Measurements from ENCODE around the gene SMPD1.

Gene SMPD1

DNA sequence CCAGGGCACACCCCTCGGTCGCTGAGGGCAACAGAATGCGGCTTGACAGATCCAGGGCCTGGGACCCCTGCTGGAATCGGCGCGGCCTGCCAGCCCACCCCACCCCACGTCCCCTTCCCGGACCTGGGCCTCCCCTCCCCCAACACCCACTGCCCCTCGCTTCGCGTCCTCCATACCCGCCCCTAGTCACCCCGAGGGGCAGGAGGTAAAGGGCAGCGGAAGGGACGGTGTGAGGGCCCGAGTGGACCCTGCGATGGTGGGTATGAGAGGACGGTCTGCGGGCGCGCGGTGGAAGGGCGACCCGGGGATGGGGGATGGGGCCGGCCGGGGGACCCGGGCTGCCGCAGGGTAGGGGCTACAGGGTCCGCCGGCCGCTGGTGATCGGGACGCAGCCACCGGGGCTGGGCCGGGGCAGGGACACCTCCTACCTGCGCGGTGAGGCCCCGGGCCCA is 28.3 kb downstream of the SMPD1 start:
- TF ChIP-seq CTCF (conservative IDR thresholded peaks at IDR 0.05; ENCODE audit: low read depth), result no peak
- no peak for DNase-seq (ENCODE audit: low spot score)
- ChIA-PET POLR2A (ENCODE audit: low non-redundant PET) (no interaction called here), CTCF (interaction anchor here (1.5 kb wide), 1 partner anchor 40 kb away, joined by 4 read pairs; no protein-coding TSS in a partner anchor)
- peak overlapping the region; percentile 56 for H3K27ac ChIP-seq

DNA sequence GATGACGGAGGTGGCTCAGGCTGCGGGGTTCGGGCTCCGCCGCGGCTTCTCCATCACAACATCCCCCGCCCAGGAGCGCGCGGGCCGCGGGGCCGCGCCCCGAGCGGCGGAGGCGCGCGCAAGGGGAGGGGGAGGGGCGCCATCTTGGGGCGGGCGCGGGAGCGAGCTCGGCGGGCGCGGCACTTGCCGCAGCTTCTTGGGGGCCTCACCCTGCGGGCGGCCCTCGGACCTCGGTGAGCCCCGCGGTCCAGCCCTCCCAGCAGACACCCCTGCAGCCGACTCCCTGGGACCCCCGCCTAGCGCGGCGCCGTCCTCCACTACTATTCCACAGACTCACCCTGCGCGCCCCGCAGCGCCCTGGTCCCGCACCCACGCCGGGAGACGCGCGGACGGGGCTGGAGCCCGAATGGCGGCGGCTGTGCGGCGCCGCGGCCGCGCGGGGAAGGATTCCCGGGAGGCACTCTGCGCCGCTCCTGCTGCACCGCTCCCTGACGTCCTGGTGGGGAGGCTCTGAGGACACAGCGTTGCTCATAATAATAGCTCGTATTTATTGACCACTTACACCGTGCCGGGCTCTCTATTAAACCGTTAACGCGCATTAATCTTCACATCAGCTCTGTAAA is 28.8 kb downstream of the SMPD1 start, which contains the start of gene APBB1:
Gene APBB1, minus strand, starts transcription at position 86 of the 623 bp plus-strand sequence. CDS start 7,747 bp downstream, outside the sequence.
- CTCF ChIA-PET, result interaction anchor here (0.8 to 1.5 kb wide), 3 partner anchors 24 to 87 kb away, joined by 3 to 4 read pairs (median 3); no protein-coding TSS in a partner anchor

GRCh38 chr11:6420677-6421076 is 30.4 kb downstream of the SMPD1 start:
- POLR2A ChIA-PET (ENCODE audit: low non-redundant PET), result no interaction called here
- TF ChIP-seq CTCF (conservative IDR thresholded peaks at IDR 0.05; ENCODE audit: low read depth), result no peak
- H3K27ac ChIP-seq, result no peak overlapping the region
- CTCF ChIA-PET, result interaction anchor here (0.7 kb wide), 1 partner anchor 9 kb away, joined by 3 read pairs; no protein-coding TSS in a partner anchor
- DNase-seq (ENCODE audit: low spot score), result no peak

More for the DNA sequence above, 28.8 kb downstream of the SMPD1 start, which contains the start of gene APBB1:
- TF ChIP-seq CTCF (conservative IDR thresholded peaks at IDR 0.05; ENCODE audit: low read depth), result no peak
- POLR2A ChIA-PET (ENCODE audit: low non-redundant PET), result no interaction called here
- H3K27ac ChIP-seq, result peak within 1 kb of the TSS; percentile 56
- DNase-seq (ENCODE audit: low spot score), result peak; percentile 57

DNA sequence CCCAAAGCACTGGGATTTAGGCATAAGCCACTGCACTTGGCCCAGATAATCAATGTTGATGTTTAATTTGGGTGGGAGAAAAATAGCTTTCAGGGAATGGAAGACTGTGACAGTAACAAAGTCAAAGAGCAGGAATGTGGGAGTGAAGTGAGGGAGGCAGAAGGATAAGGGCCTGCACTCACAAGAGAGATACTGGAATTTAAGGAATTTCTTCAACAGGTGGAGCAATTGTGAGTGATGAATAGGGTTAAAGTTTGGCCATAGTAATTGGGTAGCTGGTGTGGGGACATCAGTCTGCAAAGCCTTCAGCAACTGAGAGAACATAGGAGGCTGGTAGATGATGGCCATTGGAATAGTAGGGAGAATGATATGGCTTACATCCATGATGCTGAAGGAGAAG is 37.2 kb downstream of the SMPD1 start:
- no peak for TF ChIP-seq CTCF (conservative IDR thresholded peaks at IDR 0.05; ENCODE audit: low read depth)
- H3K27ac ChIP-seq, result no peak overlapping the region
- POLR2A ChIA-PET (ENCODE audit: low non-redundant PET), result no interaction called here
- DNase-seq (ENCODE audit: low spot score), result no peak
- CTCF ChIA-PET, result interaction anchor here (0.7 to 1.5 kb wide), 2 partner anchors 17 to 206 kb away, joined by 4 to 5 read pairs; no protein-coding TSS in a partner anchor

DNA sequence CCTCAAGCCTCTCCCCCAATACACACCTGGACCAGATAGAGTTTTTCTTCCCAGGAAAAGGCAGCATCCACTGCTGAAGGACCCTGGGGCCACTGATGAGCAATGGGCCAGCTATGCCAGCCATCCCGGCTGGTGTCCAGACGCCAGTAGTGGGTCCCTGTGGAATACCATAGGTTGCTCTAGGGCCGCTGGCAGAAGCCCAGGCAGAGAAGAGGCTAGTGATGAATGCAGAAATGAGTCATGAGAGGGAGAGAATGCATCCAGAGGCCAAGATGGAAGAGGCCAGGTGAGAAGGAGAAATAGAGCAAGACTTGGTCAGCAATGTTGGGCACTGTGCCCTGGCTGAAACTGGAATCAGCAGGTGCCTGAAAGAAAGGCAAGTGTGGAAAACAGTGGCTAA is 41.6 kb downstream of the SMPD1 start:
- DNase-seq (ENCODE audit: low spot score), result peak; percentile 83
- CTCF ChIA-PET, result interaction anchor here (0.6 kb wide), 1 partner anchor 272 kb away, joined by 3 read pairs; no protein-coding TSS in a partner anchor
- POLR2A ChIA-PET (ENCODE audit: low non-redundant PET), result no interaction called here
- H3K27ac ChIP-seq, result no peak overlapping the region
- TF ChIP-seq CTCF (conservative IDR thresholded peaks at IDR 0.05; ENCODE audit: low read depth), result no peak

DNA sequence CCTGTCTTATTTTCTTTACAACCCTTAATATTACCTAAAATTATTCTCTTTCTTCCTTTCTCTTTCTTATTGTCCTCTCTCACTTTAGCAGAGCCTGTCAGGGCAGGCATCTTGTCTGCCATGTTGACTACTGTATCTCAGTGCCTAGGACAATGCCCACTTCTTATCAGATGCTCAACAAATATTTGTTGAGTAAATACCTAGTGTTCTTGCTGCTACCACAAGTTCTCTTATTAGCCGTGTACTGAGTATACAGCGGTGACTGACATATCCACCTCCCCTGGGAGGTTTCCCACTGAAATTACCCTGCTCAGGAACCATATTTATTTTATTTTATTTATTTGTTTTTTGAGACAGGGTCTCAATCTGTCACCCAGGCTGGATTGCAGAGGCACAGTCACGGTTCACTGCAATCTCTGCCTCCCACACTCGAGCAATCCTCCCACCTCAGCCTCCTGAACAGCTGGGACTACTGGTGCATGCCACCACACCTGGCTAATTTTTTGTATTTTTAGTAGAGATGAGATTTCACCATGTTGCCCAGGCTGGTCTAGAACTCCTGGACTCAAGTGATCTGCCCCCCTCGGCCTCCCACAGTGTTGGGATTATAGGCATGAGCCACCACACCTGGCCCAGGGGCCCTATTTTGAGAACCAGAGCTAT is 43.9 kb downstream of the SMPD1 start:
- no peak for TF ChIP-seq CTCF (conservative IDR thresholded peaks at IDR 0.05; ENCODE audit: low read depth)
- POLR2A ChIA-PET (ENCODE audit: low non-redundant PET), result no interaction called here
- CTCF ChIA-PET, result no interaction called here
- no peak overlapping the region for H3K27ac ChIP-seq
- DNase-seq (ENCODE audit: low spot score), result no peak
